Renal cortical epithelial cell (primary cell): ENCODE data around the gene ZIC1. TPM values are rescaled to one million over a fixed set of nuclear protein-coding genes. Genes with fewer than 3 reads are reported as not detected.

ENCODE experiments used
- DNase-seq: peaks from one replicate; pipeline ENCODE4 v3.0.0-alpha.2; 2011; ENCODE audit warnings: low read depth
- total RNA-seq: library from RNA; depleted of rRNA; stranded (reverse); fragments of >200 nt; gene quantifications from 2 replicates; pipeline ENCODE4 v1.2.3, GENCODE V29; 2014

ZIC1 gene
- total RNA-seq, 1 donor from 2014 or later, result not detected

DNA sequence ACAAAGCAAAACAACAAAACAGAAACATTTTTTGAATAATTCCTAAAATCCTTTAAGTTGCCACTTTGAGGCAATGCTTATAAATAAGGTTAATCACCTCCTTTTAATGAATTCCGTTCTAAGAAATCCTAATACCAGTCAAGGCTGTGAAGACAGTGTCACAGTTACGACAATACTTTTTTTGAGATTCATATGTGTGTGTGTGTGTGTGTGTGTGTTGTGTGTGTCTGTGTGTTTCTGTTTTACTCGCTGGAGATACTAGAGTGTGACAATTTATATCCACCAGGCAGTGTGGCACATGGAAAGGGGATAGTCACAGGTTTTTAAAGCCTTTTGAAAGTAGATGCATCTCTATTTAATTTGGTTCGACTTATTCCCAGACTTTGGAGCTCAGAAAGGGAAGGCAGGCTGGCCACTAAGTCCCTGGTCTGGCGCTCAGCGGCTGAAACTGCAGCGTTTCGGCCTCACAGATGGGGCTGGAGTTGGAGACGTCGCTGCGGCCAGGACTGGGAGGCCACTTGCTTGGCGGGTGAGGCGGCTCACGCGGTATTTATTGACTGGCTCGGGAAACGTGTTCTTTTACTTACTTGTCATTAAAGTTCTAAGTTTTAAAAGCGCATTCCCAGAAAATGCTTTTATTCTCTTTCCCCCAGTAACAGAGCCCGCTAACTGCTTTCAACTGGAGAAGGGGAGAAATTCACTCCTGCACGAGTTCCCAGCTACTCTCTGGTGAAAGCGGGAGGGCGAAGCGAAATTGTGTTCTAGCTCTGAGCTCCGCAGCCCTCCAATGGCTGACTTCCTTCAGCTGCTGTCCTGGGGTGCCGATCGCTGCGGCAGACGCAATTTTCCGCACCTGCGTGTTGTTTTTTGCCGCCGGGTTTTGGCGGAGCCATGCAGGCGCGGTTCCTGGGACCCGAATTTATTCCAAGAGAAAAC lies 13.7 kb downstream of the ZIC1 start:
- DNase-seq, result no peak

DNA sequence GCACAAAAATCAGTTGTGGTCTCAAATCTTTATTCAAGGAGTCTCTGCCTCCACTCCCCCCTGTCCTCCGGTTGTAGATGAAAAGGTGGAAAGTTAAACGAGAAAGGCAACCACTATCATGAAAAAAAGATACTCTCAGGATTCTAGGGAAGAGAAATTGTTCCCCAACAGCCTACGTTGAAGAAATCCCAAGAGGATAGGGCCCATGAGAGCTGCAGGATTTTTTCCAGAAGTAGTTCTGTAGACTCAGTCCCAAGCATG lies 14.3 kb downstream of the ZIC1 start:
- DNase-seq, result no peak

DNA sequence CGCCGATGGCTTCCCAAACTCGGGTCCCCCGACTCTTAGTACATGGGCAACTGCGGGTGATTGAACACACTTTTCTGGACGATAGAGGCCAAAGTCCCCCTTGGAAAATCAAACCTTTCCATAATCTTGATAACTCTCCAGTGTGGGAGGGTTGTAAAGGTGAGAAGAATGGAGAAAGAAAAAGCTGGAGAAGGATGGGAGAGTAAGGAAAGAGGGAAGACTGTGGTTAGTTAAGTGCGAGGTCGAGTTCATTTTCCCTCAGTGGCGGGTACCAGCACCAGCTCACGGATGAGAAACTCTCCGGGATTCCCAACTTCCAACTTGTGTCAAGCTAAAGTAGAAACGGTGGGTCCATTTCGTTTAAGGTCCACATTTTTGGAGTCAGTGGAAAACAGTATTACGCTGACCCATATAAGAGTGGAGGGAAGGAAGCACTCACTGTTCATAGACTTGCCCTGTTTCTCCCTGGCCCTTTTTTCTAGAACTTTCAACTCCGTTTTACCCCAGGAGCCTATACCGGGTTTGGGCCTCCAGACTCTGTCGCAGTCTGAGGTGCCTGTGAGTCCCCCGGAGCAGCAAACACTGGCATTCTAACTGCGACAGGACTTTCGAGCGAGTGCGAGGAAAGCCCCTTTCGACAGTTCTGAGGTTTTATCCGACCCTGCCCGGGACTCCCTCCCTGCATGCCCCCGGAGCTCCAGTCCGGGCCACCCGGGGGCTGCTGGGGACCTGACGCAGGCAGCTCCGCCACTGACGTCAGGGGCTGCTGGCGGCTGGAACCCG lies 14.8 kb downstream of the ZIC1 start:
- no peak for DNase-seq

DNA sequence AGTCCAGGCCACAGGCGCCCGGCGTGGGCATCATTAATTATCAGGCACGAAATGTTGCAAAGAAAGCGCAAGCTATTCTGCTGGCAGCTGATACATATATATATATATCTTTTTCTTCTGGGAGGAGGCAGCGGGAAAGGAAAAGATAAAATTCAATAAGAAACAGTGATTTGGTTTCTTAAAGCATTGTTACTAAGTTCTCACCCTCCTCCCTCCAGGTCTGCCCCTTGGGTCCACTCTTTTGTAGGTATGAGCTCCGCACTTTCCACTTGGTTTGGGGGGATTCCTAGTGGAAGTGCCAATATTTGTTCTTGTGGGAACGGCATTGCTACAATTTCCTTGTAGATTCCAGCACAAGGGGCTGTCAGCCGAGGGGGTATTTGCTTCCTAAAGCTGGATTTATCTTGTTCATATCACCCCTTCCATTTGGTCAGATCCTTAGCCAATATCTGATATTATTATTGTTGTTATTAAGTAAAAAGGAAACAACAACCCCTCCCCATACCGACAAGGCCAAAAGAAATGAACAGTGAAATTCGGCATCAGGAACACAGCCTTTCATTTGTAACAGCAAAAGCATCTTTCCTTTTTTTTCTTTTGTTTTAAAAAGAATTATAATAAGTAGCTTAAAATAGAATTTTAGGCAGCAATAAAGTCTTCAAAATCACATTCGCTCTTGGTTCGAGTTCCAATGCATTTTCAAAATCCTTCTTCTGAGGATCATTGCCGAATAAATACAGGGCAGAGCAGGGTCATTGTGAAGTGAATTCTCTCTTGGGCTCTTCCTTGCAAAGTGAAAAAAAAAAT lies 15.6 kb downstream of the ZIC1 start:
- no peak for DNase-seq

DNA sequence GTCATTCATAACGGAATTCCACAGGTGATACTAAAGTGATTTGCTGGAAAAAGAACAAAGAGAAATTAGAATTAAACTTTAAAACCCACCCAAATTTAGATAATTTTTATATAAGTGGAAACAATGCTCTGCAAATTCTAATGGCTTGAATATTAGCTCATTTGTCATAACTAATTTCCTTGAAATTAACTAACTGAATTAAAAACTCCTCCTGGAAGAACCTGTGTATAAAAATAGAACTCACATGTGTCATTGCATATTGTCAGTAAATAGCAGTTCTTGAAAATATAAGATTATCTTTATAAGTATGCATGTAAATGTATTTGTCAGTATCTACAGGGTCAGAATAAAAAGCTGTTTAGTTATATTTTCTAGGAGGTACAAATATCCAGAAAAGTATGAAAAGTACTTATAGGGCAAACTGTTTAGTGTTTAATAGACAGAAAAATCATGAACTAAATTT lies 16.3 kb downstream of the ZIC1 start:
- DNase-seq, result no peak

DNA sequence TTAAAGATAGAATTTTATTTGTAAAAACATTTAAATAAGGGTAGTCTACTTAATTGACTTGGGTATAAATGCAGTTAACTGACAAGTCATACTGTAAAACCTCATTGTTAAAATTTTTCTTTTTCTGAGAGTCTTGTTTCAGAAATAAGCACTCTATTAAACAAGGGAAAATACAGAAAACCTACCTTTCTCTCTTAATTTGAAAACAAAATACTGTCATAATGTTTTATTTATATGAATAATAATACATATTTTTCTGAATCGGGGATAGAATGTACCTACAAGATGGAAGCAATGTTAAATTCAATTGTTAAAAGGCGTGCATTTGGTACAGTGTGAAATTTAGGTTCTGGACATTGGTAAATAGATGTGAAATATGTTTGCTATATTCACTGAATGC lies 17.8 kb downstream of the ZIC1 start:
- no peak for DNase-seq

DNA sequence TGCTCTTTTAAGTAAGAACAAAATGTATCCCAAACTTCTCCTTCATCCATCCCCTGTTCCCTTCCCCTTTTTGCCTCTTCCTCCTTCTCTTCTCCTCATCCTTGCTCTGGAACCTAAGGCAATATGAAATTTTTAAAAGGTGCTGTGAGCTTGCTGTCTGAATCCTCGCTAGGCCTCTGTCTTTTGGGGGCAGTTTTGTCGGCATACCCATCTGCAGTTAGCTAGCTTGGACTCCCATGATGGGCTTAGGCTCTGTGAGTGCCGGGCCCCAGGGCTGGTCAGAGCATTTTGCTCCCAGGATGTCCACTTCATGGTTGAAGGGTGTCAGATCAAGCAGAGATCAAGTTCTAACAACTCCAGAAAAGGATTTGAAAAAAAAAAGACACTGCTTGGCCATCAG lies 18.6 kb downstream of the ZIC1 start:
- DNase-seq, result no peak

DNA sequence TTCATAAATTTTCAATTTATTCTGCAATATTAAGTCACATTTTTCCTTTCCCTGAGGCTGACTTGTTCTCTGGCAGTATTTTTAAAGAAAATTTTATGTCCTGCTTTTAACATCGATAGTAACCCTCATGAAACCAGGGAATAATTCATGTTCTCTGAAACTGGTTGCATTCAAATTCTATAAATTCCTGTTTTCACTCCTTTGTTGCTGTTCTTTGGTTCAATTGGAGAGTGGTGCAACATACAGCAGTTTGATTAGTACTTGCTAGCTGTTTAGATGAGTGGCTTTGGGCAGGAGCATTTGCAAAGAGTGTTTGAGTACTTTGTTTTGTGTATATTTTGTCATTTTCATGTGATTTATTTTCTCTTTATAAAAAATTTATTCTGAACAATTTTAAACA lies 19.2 kb downstream of the ZIC1 start:
- no peak for DNase-seq

DNA sequence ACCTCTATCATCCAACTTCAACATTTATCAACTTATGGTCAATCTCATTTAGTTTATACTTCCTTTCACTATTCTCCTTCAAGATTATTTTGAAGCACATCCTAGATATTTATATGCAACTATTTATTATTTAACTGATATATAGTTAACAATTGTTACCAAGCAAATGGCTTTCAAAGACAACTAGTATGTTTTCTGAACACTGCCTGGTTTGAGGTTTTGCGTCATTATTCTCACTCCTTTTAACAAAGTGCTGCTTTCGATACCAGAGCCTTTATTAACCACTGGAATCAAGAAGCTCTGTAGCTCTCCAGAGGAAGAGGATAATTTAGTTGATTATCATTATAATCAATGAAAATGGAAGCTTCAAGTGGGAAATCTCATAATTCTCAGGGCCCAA lies 19.6 kb downstream of the ZIC1 start:
- DNase-seq, result no peak

DNA sequence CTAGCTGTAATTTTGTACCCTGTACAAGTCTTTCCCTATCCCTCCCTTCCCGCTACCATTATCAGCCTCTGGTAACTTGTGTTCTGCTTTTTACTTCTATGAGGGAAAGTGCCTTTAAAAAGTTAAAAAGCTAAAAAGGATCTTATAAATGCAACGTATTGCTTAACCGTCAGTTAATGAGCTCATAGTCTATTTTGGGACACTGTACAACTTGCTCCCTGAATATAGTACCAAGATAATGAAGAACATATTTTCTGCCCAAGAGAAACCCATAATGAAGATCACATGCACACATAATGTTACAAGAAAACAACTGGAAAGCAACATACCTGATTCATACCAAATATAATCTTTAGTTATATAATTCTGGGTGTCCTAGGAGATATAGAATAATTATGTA lies 22.6 kb downstream of the ZIC1 start:
- no peak for DNase-seq

DNA sequence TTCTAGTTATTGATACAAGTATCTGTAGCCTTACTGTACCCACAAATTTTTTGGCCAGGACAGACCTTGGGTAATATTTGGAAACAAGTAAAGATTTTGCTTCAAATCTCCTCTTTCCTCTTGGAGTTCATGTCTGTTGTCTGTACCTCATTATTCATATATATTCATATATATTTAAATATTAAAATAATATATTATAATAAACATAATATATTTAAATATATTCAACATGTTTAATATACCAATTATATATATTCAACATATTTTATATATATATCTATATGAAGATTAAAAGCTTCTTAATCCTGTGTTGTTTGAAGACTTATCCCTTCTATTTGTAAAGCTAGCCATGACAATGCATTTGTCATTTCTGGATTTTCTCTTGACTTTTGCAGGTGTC lies 38.1 kb downstream of the ZIC1 start:
- DNase-seq, result no peak

DNA sequence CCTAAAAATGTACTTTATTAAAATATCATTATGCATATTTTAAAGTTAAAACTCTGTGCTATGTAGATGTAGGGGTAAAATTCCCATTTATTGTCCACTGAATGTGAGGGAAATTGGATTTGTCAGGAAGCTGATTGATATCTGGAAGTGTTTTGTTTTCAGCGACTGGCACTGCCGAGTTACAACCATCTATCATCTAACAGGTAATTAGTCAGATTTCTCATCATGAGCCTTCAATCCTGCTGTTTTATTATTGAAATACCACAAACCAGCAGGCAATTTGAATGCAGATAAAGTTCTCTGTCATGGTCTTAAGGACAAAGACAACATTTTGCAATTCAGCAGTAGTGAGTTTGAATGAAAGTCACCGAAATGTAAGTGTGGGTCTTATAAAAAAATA lies 40.5 kb downstream of the ZIC1 start:
- no peak for DNase-seq

DNA sequence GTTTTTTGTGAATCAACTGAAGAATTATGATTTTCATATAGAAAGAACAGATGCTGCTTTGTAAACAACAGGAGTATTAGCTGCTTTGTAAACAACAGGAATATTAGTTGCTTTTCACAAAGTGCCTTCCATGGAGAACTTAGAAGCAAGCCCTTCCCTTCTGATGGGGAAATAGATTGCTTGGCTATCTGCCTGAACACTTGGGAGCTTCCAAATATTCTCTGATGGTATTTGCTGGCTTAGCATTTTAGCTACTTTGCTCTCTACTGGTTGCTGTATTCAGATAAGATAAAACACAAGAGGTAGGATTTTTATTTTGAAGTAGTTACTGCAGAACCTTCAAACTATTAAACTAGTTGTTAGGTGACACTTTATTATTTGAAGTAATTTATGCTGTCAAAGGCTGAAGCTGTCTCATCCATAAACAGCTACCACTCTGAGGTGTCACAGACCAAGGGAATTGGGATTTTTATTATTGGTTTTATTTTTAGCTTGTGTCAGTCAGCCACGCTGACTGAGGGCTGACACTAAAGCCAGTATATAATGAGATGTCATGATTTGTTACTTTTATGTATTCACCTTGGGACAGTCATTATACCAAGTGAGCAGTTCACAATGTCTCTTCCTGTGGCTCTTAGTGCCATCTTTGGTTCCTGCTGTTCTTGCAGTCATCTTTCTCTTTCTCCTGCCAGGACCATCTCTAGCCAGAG lies 50.0 kb downstream of the ZIC1 start:
- DNase-seq, result no peak

DNA sequence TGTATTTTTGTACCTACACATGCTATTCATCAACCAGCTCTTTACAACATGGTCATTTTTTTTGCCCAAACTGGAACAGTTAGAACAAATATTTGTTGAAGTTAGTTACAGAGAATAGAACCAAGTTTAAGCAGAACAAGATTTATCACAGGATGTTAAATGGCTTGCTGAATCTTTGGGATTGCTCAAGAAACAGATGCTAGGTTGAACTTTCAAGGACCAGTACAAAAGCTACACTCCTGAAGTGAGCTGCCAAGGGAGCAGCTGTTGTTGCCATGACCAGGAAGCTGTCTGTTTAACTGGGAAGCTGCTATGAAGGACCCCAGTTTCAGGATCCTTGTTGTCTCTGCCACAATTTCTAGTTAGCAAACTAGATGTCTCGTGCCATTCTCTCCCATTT lies 53.7 kb downstream of the ZIC1 start:
- DNase-seq, result no peak

Other genes starting within 250 kb of the ZIC1 start
- not detected in 2 replicates for gene ZIC4, start 2.8 kb upstream of the ZIC1 start, total RNA-seq